SK-N-MC (cell line): ENCODE data around the gene PRKG1.

ENCODE experiments used
- EZH2 ChIP-seq: fragments of 200-600 bp; sonication (generic); IDR thresholded peaks from one replicate; pipeline ENCODE4 v1.6.1; 2017; ENCODE audit warnings: antibody characterized with exemption
- POLR2AphosphoS5 ChIP-seq: IDR thresholded peaks from 2 replicates; pipeline ENCODE4 v1.6.1; 2012; ENCODE audit warnings: mild to moderate bottlenecking, low read depth, low read length, borderline replicate concordance

GRCh38 chr10:52265131-52265926 lies 1191.0 kb downstream of the PRKG1 start:
- TF ChIP-seq POLR2AphosphoS5 (no peak), EZH2 (no peak)
